DLD1 (cell line): ENCODE measurements around the gene AKAP1.

Experiments used
- in situ Hi-C: cut with HindIII; loops from 2 replicates; pipeline ENCODE4 v1.10.0; 2017; ENCODE audit warnings: low sequenced_read_pairs

Gene AKAP1

DNA sequence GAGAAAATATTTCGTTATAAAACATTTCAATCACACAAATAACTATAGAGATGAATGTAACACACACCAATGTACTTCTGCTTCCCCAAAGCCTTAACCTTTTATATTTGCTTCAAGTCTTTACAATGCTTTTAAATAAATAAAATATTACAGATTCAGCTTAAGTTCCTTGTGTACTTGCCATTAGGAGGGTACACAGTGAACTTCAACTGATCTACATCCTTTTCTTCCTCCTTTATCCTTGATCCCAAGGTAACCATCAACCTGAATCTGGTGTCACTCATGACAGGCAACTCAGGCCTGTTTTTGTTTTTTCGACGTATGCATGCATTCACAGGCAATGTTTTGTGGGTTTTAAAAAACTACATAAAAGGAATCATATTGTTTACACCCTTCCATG lies 9.3 kb upstream of the AKAP1 start:
- in situ Hi-C loops: no loop called here

DNA sequence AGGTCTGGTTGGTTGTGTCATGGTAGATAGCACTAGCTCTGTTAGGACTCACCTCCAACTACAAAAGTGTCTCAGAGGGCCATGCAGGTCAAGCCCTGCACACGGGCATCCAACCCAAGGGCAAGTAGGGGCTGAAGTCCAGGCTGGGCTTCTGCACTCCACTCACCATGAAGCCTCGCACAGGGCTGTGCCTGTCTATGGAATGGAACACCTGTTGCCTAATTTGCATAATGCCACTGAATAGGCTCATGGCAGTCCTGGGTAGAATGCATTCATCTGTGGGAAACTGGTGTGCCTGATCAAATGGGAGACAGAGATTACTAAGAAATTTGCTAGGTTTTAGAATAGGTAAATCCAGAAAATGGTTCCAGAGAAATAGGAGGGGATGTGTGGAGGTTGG lies 8.0 kb upstream of the AKAP1 start:
- in situ Hi-C loops: no loop called here

DNA sequence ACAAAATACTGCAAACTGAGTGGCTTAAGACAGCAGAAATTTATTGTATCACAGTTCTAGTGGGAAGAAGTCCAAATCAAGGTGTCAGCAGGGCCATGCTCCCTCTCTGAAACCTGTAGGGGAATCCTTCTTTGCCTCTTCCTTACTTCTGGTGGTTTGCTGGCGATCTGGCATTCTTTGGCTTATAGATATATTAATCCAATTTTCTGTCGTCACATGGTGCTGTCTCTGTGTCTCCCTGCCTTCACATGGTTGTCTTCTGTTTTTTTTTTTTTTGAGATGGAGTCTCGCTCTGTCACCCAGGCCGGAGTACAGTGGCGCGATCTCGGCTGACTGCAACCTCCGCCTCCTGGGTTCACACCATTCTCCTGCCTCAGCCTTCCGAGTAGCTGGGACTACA lies 6.8 kb upstream of the AKAP1 start:
- in situ Hi-C loops: no loop called here

DNA sequence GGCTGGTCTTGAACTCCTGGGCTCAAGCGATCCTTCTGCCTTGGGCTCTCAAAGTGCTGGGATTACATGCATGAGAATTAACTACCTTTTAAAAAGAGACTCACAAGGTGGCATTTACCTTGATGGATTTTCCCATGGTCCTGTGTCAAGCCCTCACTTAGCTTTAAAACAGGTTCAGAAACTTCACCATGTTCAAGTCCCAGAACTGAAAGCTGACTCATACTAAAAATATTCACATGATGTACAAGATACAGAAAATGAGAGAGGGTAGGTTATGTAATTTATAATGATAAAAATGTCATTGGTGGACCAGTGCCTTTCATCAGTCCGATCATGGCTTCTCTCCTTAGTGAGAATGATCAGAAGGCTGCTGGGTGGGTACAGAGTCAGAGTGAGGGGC lies 4.3 kb upstream of the AKAP1 start:
- in situ Hi-C loops: no loop called here

DNA sequence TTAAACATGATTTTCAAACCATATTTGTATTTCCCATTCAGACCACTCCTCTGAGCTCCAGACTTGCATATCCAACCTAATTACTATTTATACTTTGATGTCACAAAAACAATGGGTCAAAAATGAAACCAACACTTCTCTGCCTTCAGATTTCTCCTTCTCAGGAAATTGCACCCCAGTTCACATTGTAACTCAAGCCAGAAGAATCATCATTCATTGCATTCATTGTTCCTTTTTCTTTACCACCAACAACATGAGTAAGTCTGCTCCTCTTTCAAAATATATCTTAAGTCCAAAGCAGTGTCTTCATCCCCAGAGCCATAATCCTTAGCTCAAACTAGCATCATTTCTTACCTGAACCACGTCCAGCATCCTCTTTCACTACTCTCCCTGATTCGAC lies 2.6 kb upstream of the AKAP1 start:
- in situ Hi-C loops: no loop called here

DNA sequence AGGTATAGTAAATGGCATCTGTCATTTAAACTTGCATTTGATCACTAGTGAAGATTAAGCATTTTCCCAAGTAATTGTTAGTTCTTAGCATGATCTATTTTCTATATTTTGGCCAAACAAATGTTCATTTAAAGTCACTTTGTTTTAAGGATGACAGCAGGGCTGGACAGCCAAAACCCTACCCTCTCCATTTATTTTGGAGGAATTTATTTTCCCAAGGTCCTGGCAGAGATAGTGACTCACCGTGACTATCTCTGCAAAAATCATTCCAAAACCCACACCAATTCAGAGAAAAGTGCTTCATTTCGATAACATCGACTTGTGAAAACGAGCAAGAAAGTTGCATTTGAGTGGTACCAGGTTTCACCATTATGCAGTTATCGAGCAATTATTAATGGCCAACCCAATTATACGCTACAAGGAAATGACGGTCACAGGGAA lies 665 bp upstream of the AKAP1 start:
- in situ Hi-C loops: no loop called here

DNA sequence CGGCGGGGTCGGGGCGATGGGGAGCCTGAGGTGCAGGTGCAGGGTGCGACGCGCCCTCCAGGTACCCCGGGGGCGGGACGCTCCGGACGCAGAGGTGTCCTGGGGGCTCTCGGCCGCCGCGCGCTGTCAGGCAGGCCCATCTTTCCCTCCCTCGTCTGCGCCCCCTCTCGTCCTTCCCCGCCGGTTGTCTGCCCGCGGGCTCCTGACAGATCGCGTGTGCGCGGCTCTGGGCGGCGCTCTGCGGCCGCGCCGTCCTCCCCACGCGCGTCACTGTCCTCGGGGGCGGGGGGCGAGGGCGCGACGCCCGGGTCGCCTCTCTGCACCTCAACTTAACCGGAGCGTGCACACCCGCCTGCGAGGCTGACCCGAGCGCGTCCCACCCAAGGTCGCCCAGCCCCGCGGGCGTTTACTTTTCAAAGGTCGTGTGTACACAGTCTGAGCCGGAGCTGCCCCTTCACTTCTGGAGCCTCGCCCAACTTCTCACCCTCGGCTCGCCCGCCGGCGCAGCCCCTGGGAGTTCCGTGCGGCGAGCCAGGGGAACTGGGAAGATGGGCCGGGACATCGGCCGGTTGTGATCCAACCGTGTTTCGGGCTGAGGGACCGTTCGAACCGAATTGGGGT lies 512 bp downstream of the AKAP1 start:
- in situ Hi-C loops: no loop called here

DNA sequence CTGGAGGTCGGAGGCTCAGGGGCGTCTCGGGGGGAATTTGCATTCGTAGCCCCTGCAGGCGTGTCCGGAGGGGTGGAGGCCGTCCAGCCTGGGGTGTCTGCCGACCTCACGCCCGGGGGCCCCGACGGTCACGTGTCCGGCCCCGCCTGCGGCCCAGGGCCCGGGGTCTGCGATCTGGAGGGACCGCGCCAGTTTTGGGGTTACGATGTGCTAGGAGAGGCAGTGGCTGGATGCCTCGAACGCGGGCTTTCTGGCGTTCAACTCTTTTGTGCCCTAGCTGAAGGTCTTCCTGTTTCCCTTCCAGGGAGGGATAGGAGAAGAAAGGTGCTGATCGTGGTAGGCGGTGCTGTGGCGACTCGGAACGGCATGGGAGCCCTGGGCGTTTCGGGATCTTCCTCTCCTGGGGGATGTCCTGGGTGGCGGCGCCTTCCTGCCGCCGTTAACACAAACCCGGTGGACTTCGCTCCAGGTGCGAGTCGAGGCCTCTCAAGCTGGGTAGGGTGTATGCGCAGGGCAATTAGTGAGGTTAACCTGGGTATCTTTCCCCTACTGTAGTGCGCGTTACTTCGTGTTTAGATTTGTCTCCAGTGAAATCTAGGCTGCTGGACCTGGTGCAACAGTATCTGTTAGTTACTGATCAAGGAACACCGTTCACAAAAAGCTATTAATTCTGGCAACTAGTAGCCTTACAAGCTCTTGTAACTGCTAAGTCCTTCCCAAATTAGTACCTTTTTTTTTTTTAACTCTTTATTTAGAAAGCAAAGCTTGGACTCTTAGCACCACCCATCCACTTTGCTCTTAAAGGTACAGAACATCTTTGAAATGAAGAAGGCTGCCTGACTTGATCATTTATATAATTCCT lies 1.3 kb downstream of the AKAP1 start:
- in situ Hi-C loops: no loop called here

DNA sequence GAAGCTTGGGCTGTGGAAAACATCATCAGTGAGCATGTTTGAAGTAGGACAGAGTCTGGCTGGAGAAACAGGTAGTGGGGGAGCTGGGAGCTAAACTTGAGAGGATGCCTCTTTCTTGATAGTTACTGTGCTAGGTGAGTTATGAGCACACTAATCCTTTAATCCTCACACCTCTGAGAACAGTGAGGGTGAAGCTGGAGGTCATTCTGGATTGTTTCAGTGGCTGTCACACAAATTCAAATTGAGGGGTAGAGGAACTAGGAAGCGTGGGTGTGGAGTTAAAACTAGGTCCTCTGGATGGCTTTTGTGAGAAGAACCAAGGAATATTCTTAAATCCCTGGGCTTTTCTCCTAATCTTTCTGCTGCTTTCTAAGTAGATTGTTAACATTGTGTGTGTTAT lies 3.3 kb downstream of the AKAP1 start:
- in situ Hi-C loops: no loop called here

DNA sequence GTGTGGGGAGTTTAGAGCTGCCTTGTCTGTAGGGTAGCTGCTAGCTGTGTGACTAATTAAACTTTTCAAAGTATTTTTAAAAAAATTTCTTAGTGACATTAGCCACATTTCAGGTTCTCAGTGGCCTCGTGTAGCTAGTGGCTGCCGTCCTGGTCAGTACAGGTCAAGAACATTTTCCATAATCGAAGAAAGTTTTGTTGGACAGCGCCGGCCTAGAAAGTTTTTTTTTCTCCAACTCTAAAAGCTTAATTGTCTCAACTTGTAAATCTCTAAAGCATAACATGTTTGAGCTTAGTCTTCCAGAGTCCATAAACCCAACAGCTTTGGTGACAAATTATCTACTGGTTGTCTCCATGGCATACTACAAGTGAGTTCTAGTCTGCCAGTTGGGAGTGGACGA lies 4.3 kb downstream of the AKAP1 start:
- in situ Hi-C loops: no loop called here

DNA sequence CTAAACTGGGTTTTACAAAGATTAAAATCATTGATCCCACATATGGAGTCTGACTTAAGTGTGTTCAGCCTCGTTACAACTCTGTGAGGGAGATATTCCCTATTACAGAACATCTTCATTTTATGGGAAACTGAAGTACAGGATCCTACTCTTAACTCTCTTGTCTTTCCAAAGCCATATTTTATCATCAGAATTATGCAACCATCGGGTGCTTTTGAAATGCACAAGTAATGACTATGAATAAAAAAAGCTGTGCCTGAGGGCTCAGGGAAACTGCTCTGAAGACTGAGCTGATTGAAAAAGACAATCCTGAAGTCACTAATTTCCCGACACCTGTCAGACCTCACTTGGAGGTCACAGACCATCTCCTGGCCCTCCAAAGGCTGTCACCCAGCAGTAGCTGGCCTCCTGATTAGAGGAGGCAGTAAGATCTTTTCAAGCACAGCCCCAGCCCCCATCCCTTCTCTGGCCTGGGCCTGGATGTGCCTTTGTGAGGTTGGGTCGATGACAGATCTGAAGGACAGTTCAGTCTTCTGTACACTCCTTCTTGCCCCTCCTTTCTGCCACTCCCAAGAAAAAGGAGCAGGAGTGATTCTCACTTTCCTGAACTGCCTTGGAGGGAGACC lies 5.6 kb downstream of the AKAP1 start:
- in situ Hi-C loops: no loop called here

DNA sequence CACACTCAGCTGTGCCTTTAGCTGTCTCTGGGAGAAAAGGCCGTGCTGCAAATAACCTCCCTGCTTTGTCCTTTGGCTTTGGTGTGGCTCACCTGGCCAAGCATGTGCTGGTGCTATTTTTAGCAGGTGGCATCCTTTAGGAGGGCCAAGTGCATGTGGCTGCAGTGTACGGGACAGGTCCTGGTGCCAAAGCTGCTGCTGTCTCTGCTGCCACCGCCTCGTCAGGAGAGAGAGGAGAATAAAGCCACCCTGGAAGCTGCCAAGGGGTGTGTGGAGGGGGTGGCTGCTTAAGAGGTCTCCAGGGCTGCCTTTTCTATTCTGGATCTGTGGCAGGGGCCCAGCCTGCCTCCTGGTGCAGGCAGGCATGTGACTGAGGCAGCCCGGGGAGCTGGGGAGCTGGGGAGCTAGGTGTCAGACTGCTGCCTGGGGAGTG lies 6.2 kb downstream of the AKAP1 start:
- in situ Hi-C loops: no loop called here

DNA sequence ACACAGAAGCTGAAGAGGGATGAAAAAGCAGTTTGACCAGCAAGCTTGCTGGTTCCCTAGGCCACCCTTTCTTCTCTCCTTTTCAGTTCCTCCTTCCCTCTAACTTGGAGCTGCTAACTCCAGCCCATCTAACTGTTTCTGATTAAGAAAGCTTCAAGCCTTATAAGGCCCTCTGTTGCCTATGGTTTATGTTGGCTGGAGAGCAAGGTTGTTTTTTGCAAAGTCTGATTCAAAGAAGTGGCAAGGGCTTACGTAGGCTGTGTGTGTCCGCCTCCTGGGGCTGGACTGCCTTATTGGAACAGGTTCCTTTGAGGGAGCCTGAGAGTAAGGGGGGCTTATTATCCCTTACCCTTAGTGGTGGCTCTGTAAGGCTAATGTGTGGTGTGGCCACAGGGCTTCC lies 7.1 kb downstream of the AKAP1 start:
- in situ Hi-C loops: no loop called here

DNA sequence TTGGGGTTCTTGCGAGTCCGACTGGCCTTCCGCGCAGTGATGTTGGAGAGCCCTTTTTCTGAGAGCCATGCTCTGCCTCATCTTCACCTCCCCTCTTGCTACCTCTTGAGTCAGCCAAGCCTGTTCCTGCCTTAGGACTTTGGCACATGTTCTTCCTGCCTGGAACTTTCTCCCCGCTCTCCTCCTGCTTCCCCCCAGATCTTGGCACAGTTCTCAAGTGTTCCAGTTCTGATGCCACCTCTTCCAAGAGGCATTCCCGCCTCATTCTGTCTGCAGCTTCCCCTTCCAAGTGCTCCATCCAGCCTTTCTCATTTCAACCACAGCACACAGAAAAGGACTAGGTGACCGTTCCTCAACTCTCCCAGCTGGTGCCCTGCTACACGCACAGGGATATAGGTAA lies 7.7 kb downstream of the AKAP1 start:
- in situ Hi-C loops: no loop called here

DNA sequence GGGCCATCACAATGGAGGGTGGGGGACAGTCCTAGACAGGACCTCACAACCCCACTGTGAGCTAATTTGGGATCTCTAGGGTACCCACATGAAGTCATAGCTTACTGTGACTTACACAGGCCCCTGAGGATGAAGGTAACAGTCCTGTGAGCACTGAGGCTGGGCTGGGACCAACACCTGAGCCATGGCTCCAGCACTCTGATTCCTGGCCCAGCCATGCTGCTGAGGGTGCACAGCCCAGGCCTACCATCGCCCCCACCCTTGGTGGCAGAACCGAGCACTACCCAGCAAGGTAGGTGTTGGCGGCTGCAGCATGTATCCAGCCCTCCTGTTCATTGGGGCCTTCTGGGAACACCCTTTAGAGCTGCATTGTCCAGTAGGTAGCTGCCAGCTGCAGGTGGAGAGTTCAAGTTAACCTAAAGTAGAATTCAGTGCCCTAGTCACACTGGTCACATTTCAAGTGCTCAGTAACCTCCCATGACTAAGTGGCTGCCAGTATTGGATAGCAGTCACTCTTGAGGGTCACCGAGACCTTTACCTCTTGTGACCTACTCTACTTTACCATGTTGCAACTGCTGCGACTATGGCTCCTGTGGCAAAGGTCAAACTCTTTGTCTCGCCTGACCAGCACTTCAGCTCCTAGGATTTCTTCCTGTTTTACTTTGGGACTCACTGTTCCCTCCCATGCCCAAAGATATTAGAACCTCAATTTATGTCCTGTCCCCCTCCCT lies 11.6 kb downstream of the AKAP1 start:
- in situ Hi-C loops: no loop called here

DNA sequence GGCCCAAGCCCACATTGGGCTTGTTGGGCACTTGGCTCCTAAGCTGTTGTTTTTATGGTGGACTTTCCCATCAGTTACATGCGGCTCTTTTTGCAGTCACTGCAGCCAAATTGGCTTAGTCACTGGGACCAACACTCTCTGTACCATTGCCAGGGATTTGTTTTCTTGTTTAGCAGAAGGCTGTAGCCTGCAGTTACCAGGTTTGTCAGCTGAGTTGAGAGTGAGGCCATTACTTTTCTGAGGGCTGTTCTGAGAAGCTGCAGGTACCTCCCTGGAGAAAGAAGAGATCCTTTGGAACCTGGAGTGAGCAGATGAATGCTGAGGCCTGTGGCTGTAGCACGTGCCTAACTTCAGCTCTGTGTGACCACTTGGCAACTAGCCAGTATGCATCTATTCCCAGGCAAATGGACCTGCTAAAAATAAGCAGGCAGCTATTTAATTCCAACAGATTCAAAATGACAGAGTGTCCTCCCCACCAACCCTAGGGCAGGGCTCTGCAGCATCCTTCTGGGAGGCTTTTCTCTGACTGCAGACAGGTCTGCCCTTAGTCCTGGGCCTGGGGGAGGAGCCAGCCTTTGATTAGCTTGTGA lies 12.9 kb downstream of the AKAP1 start:
- in situ Hi-C loops: no loop called here

DNA sequence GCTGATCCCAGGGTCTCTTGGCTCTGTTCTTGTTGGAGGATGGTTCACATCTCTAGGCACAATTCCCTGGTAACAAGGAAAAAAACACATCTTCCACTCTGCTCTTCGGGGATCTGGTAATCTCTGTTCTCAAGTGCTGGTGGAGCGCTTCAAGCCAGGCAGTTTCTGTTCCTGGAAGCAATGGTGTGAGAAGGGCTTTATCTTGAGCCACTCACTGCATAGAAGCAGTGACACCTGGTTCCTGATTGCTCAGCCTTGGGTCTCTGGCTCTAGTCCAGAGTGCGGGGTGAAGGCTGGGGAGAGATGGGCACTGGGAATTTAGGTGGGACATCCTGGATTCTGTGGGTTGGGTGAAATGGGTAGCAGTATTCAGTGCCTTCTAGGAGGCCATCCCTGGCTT lies 14.1 kb downstream of the AKAP1 start:
- in situ Hi-C loops: no loop called here

DNA sequence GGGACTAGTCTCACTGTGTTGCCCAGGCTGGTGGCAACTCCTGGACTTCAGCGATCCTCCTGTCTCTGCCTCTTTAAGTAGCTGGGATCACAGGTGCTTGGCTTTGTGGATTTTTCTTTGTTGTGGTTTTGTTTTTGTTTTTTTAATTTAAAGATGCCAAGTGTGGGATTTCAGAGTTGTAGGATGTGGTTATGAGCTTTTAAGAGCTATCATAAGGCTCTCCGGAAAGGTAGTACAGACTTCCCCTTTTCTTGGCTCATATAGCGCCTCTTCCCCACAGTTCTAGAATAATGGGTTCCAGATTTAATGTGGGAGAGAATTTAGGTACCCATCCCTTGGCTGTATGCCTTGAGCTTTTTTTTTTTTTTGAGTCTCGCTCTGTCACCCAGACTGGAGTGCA lies 17.1 kb downstream of the AKAP1 start:
- in situ Hi-C loops: loop anchor here (25.0 kb wide), 1 partner anchor 660 kb away; no protein-coding TSS in a partner anchor

DNA sequence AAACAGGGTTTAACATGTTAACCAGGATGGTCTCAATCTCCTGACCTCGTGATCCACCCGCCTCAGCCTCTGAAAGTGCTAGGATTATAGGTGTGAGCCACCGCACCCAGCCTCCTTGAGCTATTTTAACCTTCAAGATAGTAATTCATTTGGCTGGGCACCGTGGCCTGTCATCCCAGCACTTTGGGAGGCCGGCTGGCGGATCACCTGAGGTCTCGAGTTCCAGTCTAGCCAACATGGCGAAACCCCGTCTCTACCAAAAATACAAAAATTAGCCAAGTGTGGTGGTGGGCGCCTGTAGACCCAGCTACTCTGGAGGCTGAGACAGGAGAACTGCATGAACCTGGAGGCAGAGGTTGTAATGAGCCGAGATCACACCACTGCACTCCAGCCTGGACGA lies 17.6 kb downstream of the AKAP1 start:
- in situ Hi-C loops: loop anchor here (25.0 kb wide), 1 partner anchor 660 kb away; no protein-coding TSS in a partner anchor

DNA sequence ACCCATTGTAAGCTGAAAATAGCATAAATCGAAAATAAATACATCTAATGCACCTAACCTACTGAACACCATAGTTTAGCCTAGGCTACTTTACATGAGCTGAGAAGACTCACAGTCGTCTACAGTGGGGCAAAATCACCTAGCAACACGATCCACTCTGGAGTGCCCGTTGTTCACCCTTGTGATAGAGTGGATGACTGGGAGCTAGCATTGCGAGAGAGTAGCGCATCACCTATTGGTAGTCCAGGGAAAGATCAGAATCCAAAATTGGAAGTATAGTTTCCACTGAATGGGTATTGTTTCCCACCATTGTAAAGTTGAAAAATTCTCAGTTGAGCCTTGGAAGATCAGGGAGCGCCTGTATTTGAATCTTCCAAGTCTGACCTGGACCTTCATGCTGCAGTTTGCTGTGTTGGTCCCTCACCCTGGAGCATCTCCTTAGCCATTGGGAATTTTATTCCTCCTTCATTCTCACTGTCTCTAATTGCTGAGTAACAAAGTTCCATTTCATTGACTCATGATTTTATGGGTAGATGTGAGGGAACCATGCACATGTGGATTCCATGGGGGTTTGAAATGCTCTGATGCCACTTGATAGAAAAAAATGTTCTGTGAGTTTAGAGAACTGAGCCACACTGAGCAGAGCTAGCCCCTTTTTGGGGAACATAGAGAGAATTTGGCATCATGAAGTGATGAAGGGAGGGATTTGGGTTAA lies 19.6 kb downstream of the AKAP1 start:
- in situ Hi-C loops: loop anchor here (25.0 kb wide), 1 partner anchor 658 kb away; no protein-coding TSS in a partner anchor
